Measurements from ENCODE around the gene SPPL3.

SPPL3 gene

GRCh38 chr12:120866108-120866507 lies 38.0 kb downstream of the SPPL3 start:
- Histone ChIP-seq H3K9me3 (ENCODE audit: insufficient read depth, low read depth, low read length) (no peaks in the 10 kb centered on the region), H3K9ac (ENCODE audit: low read depth, low read length) (no peak overlapping the region), H3K4me3 (ENCODE audit: low read length) (no peak overlapping the region), H3K36me3 (ENCODE audit: insufficient read depth, low read depth, low read length) (no peaks in the 10 kb centered on the region), H3K27ac (ENCODE audit: low read length) (no peak overlapping the region), H3K27me3 (ENCODE audit: insufficient read depth, low read length) (no peaks in the 10 kb centered on the region), H3K4me1 (ENCODE audit: insufficient read depth, low read length) (peaks cover 5% of the 10 kb centered on the region; the same call in 1 of the 2 replicates)

- no peak overlapping the region for H3K4me3 ChIP-seq (ENCODE audit: low read length)
- no peaks in the 10 kb centered on the region for H3K9me3 ChIP-seq (ENCODE audit: insufficient read depth, low read depth, low read length)
- H3K36me3 ChIP-seq (ENCODE audit: insufficient read depth, low read depth, low read length), result no peaks in the 10 kb centered on the region
- H3K27me3 ChIP-seq (ENCODE audit: insufficient read depth, low read length), result no peaks in the 10 kb centered on the region
- H3K27ac ChIP-seq (ENCODE audit: low read length), result no peak overlapping the region
- no peak overlapping the region for H3K9ac ChIP-seq (ENCODE audit: low read depth, low read length)
- H3K4me1 ChIP-seq (ENCODE audit: insufficient read depth, low read length), result peaks cover 5% of the 10 kb centered on the region; the same call in 1 of the 2 replicates
Observed at GRCh38 chr12:120865098-120865497, 39.1 kb downstream of the SPPL3 start.

DNA sequence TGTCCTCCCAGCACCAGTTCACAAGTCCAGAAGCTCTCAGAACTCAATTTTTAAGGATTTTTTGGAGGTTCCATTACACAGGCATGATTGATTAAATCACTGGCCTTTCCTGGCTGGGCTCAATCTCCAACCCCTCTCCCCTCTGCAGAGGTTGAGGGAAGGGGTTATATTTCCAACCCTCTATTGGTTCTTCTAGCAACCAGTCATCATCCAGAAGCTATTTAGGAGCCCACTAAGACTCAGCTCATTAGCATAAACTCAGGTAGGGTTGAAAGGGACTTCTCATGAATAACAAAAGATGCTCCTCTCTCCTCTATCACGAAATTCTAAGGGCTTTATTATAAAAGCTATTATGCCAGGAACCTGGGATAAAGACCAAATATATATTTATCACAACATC lies 41.5 kb downstream of the SPPL3 start:
- Histone ChIP-seq H3K9ac (ENCODE audit: low read depth, low read length) (no peak overlapping the region), H3K36me3 (ENCODE audit: insufficient read depth, low read depth, low read length) (no peaks in the 10 kb centered on the region), H3K4me3 (ENCODE audit: low read length) (peak overlapping the region; percentile 20; the same call in 1 of the 2 replicates), H3K27ac (ENCODE audit: low read length) (no peak overlapping the region), H3K27me3 (ENCODE audit: insufficient read depth, low read length) (no peaks in the 10 kb centered on the region), H3K9me3 (ENCODE audit: insufficient read depth, low read depth, low read length) (peaks cover 3% of the 10 kb centered on the region; the same call in 1 of the 2 replicates), H3K4me1 (ENCODE audit: insufficient read depth, low read length) (peaks cover 5% of the 10 kb centered on the region; the same call in 1 of the 2 replicates)

- Histone ChIP-seq H3K4me1 (ENCODE audit: insufficient read depth, low read length) (peaks cover 5% of the 10 kb centered on the region; the same call in 1 of the 2 replicates), H3K4me3 (ENCODE audit: low read length) (no peak overlapping the region), H3K27me3 (ENCODE audit: insufficient read depth, low read length) (no peaks in the 10 kb centered on the region), H3K9ac (ENCODE audit: low read depth, low read length) (no peak overlapping the region), H3K36me3 (ENCODE audit: insufficient read depth, low read depth, low read length) (no peaks in the 10 kb centered on the region), H3K9me3 (ENCODE audit: insufficient read depth, low read depth, low read length) (peaks cover 3% of the 10 kb centered on the region; the same call in 1 of the 2 replicates), H3K27ac (ENCODE audit: low read length) (no peak overlapping the region)
Observed at GRCh38 chr12:120861074-120861795, 42.9 kb downstream of the SPPL3 start.

- Histone ChIP-seq H3K36me3 (ENCODE audit: insufficient read depth, low read depth, low read length) (no peaks in the 10 kb centered on the region), H3K9me3 (ENCODE audit: insufficient read depth, low read depth, low read length) (peaks cover 3% of the 10 kb centered on the region; the same call in 1 of the 2 replicates), H3K4me3 (ENCODE audit: low read length) (no peak overlapping the region), H3K4me1 (ENCODE audit: insufficient read depth, low read length) (peaks cover 9% of the 10 kb centered on the region; the same call in 1 of the 2 replicates), H3K27ac (ENCODE audit: low read length) (no peak overlapping the region), H3K9ac (ENCODE audit: low read depth, low read length) (no peak overlapping the region), H3K27me3 (ENCODE audit: insufficient read depth, low read length) (no peaks in the 10 kb centered on the region)
Observed at GRCh38 chr12:120858306-120859088, 45.7 kb downstream of the SPPL3 start.

GRCh38 chr12:120856980-120857379 lies 47.2 kb downstream of the SPPL3 start:
- H3K4me3 ChIP-seq (ENCODE audit: low read length), result no peak overlapping the region
- H3K9me3 ChIP-seq (ENCODE audit: insufficient read depth, low read depth, low read length), result peaks cover 3% of the 10 kb centered on the region; the same call in 1 of the 2 replicates
- H3K27me3 ChIP-seq (ENCODE audit: insufficient read depth, low read length), result no peaks in the 10 kb centered on the region
- H3K4me1 ChIP-seq (ENCODE audit: insufficient read depth, low read length), result peaks cover 4% of the 10 kb centered on the region; the same call in 1 of the 2 replicates
- no peak overlapping the region for H3K9ac ChIP-seq (ENCODE audit: low read depth, low read length)
- H3K36me3 ChIP-seq (ENCODE audit: insufficient read depth, low read depth, low read length), result no peaks in the 10 kb centered on the region
- H3K27ac ChIP-seq (ENCODE audit: low read length), result no peak overlapping the region

DNA sequence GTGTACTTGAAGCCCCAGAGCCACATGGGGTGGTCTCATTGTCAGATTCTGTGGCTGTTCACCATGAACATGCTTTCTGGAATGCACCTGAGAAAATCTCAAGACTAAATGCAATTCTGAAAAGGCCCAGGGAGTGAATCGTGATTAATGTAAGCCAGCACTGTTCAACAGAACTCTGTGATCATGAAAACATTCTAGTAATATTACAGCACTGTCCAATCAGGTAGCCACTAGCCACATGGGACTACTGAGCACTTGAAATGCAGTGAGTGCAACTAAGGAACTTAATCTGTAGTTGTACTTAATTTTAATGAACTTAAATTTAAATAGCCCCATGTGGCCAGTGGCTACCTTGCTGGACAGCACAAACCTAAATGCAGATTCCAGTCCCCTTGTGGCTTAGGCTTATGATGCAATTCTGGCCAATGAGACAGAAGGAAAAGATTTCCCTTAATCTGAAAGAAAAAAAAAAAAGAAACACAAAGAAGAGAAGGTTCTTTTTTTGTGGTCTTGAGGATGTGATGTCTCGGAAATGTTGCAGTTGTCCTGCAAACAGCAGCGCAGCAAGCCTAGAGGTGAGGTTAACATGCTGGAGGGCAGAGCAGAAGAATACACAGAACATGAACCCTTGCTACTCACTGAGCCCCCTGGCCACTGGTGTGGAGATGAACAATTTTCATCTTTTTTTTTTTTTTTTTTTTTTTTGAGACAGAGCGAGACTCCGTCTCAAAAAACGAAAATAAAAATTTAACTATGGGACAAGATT lies 48.2 kb downstream of the SPPL3 start:
- no peak overlapping the region for H3K9ac ChIP-seq (ENCODE audit: low read depth, low read length)
- no peak overlapping the region for H3K4me3 ChIP-seq (ENCODE audit: low read length)
- H3K27ac ChIP-seq (ENCODE audit: low read length), result no peak overlapping the region
- H3K36me3 ChIP-seq (ENCODE audit: insufficient read depth, low read depth, low read length), result no peaks in the 10 kb centered on the region
- peaks cover 3% of the 10 kb centered on the region; the same call in 1 of the 2 replicates for H3K9me3 ChIP-seq (ENCODE audit: insufficient read depth, low read depth, low read length)
- peaks cover 4% of the 10 kb centered on the region; the same call in 1 of the 2 replicates for H3K4me1 ChIP-seq (ENCODE audit: insufficient read depth, low read length)
- H3K27me3 ChIP-seq (ENCODE audit: insufficient read depth, low read length), result no peaks in the 10 kb centered on the region

- Histone ChIP-seq H3K9me3 (ENCODE audit: insufficient read depth, low read depth, low read length) (peaks cover 3% of the 10 kb centered on the region; the same call in 1 of the 2 replicates), H3K27me3 (ENCODE audit: insufficient read depth, low read length) (no peaks in the 10 kb centered on the region), H3K4me1 (ENCODE audit: insufficient read depth, low read length) (peaks cover 4% of the 10 kb centered on the region; the same call in 1 of the 2 replicates), H3K36me3 (ENCODE audit: insufficient read depth, low read depth, low read length) (no peaks in the 10 kb centered on the region), H3K27ac (ENCODE audit: low read length) (no peak overlapping the region), H3K9ac (ENCODE audit: low read depth, low read length) (no peak overlapping the region), H3K4me3 (ENCODE audit: low read length) (no peak overlapping the region)
Observed at GRCh38 chr12:120854804-120855203, 49.4 kb downstream of the SPPL3 start.

- peaks cover 4% of the 10 kb centered on the region; the same call in 1 of the 2 replicates for H3K4me1 ChIP-seq (ENCODE audit: insufficient read depth, low read length)
- H3K36me3 ChIP-seq (ENCODE audit: insufficient read depth, low read depth, low read length), result no peaks in the 10 kb centered on the region
- no peaks in the 10 kb centered on the region for H3K9me3 ChIP-seq (ENCODE audit: insufficient read depth, low read depth, low read length)
- H3K27ac ChIP-seq (ENCODE audit: low read length), result no peak overlapping the region
- H3K9ac ChIP-seq (ENCODE audit: low read depth, low read length), result no peak overlapping the region
- no peak overlapping the region for H3K4me3 ChIP-seq (ENCODE audit: low read length)
- H3K27me3 ChIP-seq (ENCODE audit: insufficient read depth, low read length), result no peaks in the 10 kb centered on the region
Observed at GRCh38 chr12:120853188-120853587, 51.0 kb downstream of the SPPL3 start.

GRCh38 chr12:120851944-120852343 lies 52.2 kb downstream of the SPPL3 start:
- H3K27ac ChIP-seq (ENCODE audit: low read length), result no peak overlapping the region
- no peak overlapping the region for H3K9ac ChIP-seq (ENCODE audit: low read depth, low read length)
- H3K27me3 ChIP-seq (ENCODE audit: insufficient read depth, low read length), result no peaks in the 10 kb centered on the region
- peaks cover 4% of the 10 kb centered on the region; the same call in 1 of the 2 replicates for H3K4me1 ChIP-seq (ENCODE audit: insufficient read depth, low read length)
- H3K36me3 ChIP-seq (ENCODE audit: insufficient read depth, low read depth, low read length), result no peaks in the 10 kb centered on the region
- H3K9me3 ChIP-seq (ENCODE audit: insufficient read depth, low read depth, low read length), result no peaks in the 10 kb centered on the region
- no peak overlapping the region for H3K4me3 ChIP-seq (ENCODE audit: low read length)

DNA sequence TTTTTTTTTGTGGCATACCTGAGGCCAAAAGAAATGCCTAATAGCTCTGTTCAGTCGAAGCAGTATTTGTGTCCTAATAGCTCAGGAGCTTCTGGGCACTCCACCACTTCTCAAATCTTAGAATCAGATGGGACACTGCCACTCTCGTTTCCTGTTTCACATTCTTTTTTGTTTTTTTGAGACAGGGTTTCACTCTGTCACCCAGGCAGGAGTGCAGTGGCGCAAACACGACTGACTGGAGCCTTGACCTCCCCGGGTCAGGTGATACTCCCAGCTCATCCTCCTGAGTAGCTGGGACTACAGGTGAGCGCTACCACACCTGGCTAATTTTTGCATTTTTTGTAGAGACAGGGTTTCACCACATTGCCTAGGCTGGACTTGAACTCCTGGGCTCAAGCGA lies 52.7 kb downstream of the SPPL3 start:
- no peaks in the 10 kb centered on the region for H3K36me3 ChIP-seq (ENCODE audit: insufficient read depth, low read depth, low read length)
- no peak overlapping the region for H3K27ac ChIP-seq (ENCODE audit: low read length)
- peaks cover 4% of the 10 kb centered on the region; the same call in 1 of the 2 replicates for H3K4me1 ChIP-seq (ENCODE audit: insufficient read depth, low read length)
- no peak overlapping the region for H3K9ac ChIP-seq (ENCODE audit: low read depth, low read length)
- H3K4me3 ChIP-seq (ENCODE audit: low read length), result no peak overlapping the region
- H3K27me3 ChIP-seq (ENCODE audit: insufficient read depth, low read length), result no peaks in the 10 kb centered on the region
- no peaks in the 10 kb centered on the region for H3K9me3 ChIP-seq (ENCODE audit: insufficient read depth, low read depth, low read length)
